ENCODE measurements around the gene PCBP1.
"Not testable (repeated sequence)": the region's sequence is repeated elsewhere in the genome, so short reads cannot be mapped to it uniquely, and the experiment has no call there.

Gene PCBP1

DNA sequence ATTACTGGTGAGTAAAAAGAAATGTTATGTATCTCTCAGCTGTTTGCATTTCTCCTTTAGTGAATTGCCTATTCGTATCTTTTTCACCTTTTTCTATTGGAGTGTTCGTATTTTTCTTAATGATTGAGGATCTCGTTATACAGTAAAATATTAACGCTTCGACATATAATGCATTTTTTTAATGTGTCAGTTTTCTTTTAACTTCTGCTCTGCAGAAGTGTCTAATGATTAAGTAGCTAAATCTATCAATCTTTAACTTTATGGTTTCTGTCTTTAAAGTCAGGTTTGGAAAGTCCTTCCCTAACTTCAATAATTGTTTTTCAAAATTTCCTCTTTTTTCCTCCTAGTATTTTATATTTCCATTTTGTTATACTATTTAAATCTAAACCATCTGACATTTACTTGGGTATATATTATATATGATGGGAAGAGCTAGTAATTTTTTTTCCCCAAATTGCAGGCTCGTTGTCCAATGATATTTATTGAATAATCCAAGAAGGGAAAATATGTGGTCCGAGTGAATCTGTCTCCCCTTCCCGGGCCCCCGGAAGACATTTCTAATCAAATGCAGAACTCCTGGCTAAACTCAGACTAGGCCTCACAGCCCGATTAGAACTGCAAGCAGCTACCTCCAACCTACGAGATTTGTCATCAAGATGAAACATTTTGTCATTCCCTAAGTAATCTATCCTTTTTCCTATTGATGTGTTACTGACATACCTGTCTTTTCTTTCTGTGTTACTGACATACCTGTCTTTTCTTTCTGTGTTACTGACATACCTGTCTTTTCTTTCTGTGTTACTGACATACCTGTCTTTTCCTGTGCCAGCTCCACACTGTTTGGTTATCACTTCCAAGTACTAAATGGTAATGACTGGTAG lies 17.2 kb downstream of the PCBP1 start:
- Histone ChIP-seq H3K27me3 (ENCODE audit: control insufficient read depth, insufficient read depth, low read length) (no peaks in the 10 kb centered on the region), H3K4me3 (ENCODE audit: low read length) (no peak overlapping the region), H3K36me3 (ENCODE audit: control insufficient read depth, insufficient read depth, low read length) (no peaks in the 10 kb centered on the region), H3K4me1 (ENCODE audit: control insufficient read depth, insufficient read depth, low read length) (peaks cover 14% of the 10 kb centered on the region), H3K9ac (ENCODE audit: low read length) (no peak overlapping the region), H3K9me3 (ENCODE audit: control insufficient read depth, low read length) (no peaks in the 10 kb centered on the region)

DNA sequence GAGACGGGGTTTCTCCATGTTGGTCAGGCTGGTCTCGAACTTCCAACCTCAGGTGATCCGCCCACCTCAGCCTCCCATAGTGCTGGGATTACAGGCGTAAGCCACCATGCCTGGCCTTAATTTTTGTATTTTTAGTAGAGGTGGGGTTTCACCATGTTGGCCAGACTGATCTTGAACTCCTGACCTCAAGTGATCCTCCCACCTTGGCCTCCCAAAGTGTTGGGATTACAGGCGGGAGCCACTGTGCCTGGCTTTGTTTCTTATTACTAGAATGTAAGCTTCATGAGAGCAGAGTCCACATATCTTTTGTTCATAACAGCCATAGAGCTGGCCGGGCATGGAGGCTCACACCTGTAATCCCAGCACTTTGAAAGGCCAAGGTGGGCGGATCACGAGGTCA lies 18.9 kb downstream of the PCBP1 start:
- peaks cover 19% of the 10 kb centered on the region for H3K4me1 ChIP-seq (ENCODE audit: control insufficient read depth, insufficient read depth, low read length)
- not testable (repeated sequence) for H3K36me3 ChIP-seq (ENCODE audit: control insufficient read depth, insufficient read depth, low read length); H3K27me3 ChIP-seq (ENCODE audit: control insufficient read depth, insufficient read depth, low read length); H3K4me3 ChIP-seq (ENCODE audit: low read length); H3K9me3 ChIP-seq (ENCODE audit: control insufficient read depth, low read length); H3K9ac ChIP-seq (ENCODE audit: low read length)

- not testable (repeated sequence) for H3K9ac ChIP-seq (ENCODE audit: low read length); H3K36me3 ChIP-seq (ENCODE audit: control insufficient read depth, insufficient read depth, low read length); H3K4me3 ChIP-seq (ENCODE audit: low read length); H3K9me3 ChIP-seq (ENCODE audit: control insufficient read depth, low read length); H3K27me3 ChIP-seq (ENCODE audit: control insufficient read depth, insufficient read depth, low read length)
- peaks cover 19% of the 10 kb centered on the region for H3K4me1 ChIP-seq (ENCODE audit: control insufficient read depth, insufficient read depth, low read length)
These were observed 23.1 kb downstream of the PCBP1 start for GRCh38 chr2:70110397-70110796.

GRCh38 chr2:70111752-70112591 lies 24.7 kb downstream of the PCBP1 start:
- H3K36me3 ChIP-seq (ENCODE audit: control insufficient read depth, insufficient read depth, low read length), result no peaks in the 10 kb centered on the region
- H3K9ac ChIP-seq (ENCODE audit: low read length), result no peak overlapping the region
- peaks cover 24% of the 10 kb centered on the region for H3K4me1 ChIP-seq (ENCODE audit: control insufficient read depth, insufficient read depth, low read length)
- no peaks in the 10 kb centered on the region for H3K27me3 ChIP-seq (ENCODE audit: control insufficient read depth, insufficient read depth, low read length)
- H3K9me3 ChIP-seq (ENCODE audit: control insufficient read depth, low read length), result no peaks in the 10 kb centered on the region
- no peak overlapping the region for H3K4me3 ChIP-seq (ENCODE audit: low read length)

GRCh38 chr2:70113359-70114070 lies 26.2 kb downstream of the PCBP1 start:
- no peaks in the 10 kb centered on the region for H3K36me3 ChIP-seq (ENCODE audit: control insufficient read depth, insufficient read depth, low read length)
- no peak overlapping the region for H3K4me3 ChIP-seq (ENCODE audit: low read length)
- H3K9ac ChIP-seq (ENCODE audit: low read length), result no peak overlapping the region
- H3K27me3 ChIP-seq (ENCODE audit: control insufficient read depth, insufficient read depth, low read length), result no peaks in the 10 kb centered on the region
- peaks cover 17% of the 10 kb centered on the region for H3K4me1 ChIP-seq (ENCODE audit: control insufficient read depth, insufficient read depth, low read length)
- no peaks in the 10 kb centered on the region for H3K9me3 ChIP-seq (ENCODE audit: control insufficient read depth, low read length)

- no peaks in the 10 kb centered on the region for H3K27me3 ChIP-seq (ENCODE audit: control insufficient read depth, insufficient read depth, low read length)
- peaks cover 11% of the 10 kb centered on the region for H3K4me1 ChIP-seq (ENCODE audit: control insufficient read depth, insufficient read depth, low read length)
- H3K4me3 ChIP-seq (ENCODE audit: low read length), result no peak overlapping the region
- H3K9me3 ChIP-seq (ENCODE audit: control insufficient read depth, low read length), result no peaks in the 10 kb centered on the region
- no peaks in the 10 kb centered on the region for H3K36me3 ChIP-seq (ENCODE audit: control insufficient read depth, insufficient read depth, low read length)
- peak overlapping the region; percentile 22 for H3K9ac ChIP-seq (ENCODE audit: low read length)
These were observed 28.6 kb downstream of the PCBP1 start for GRCh38 chr2:70115646-70116442.

- Histone ChIP-seq H3K36me3 (ENCODE audit: control insufficient read depth, insufficient read depth, low read length) (no peaks in the 10 kb centered on the region), H3K27me3 (ENCODE audit: control insufficient read depth, insufficient read depth, low read length) (no peaks in the 10 kb centered on the region), H3K4me1 (ENCODE audit: control insufficient read depth, insufficient read depth, low read length) (peaks cover 11% of the 10 kb centered on the region), H3K9me3 (ENCODE audit: control insufficient read depth, low read length) (no peaks in the 10 kb centered on the region), H3K4me3 (ENCODE audit: low read length) (no peak overlapping the region), H3K9ac (ENCODE audit: low read length) (no peak overlapping the region)
These were observed 29.8 kb downstream of the PCBP1 start for GRCh38 chr2:70116936-70117552.

DNA sequence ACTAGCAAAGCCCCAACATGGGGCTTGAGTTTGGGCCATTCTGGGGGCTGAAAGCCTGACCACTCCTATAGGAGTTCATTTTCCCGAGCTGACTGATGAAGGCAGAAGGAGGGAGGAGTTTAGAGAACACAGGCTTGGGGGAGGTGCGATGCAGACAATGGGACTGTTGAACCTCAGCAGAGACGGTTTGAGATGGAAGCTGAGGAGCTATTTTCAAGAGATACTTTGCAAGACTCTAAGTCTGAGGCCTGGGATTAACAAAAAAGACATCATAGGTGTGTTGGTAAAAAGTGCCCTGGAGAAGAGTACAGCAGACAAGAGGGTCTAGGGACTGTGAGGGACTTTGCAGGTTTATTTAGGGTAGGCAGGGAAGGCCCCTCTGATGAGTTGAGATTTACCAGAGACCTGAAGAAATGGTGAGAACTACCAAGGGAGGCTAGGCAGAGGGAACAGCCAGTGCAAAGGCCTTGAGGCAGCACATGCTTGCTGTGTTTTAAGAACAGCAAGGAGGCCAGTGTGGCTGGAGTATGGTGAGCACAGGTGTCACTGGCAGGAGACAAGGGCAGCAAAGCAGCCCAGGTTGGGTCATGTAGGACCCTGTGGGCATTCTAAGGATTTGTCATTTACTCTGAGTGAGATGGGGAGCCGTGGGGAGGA lies 31.6 kb downstream of the PCBP1 start:
- no peak overlapping the region for H3K9ac ChIP-seq (ENCODE audit: low read length)
- peaks cover 21% of the 10 kb centered on the region for H3K4me1 ChIP-seq (ENCODE audit: control insufficient read depth, insufficient read depth, low read length)
- H3K27me3 ChIP-seq (ENCODE audit: control insufficient read depth, insufficient read depth, low read length), result no peaks in the 10 kb centered on the region
- no peaks in the 10 kb centered on the region for H3K9me3 ChIP-seq (ENCODE audit: control insufficient read depth, low read length)
- no peaks in the 10 kb centered on the region for H3K36me3 ChIP-seq (ENCODE audit: control insufficient read depth, insufficient read depth, low read length)
- no peak overlapping the region for H3K4me3 ChIP-seq (ENCODE audit: low read length)

GRCh38 chr2:70121627-70122372 lies 34.5 kb downstream of the PCBP1 start:
- Histone ChIP-seq H3K9ac (ENCODE audit: low read length) (no peak overlapping the region), H3K36me3 (ENCODE audit: control insufficient read depth, insufficient read depth, low read length) (no peaks in the 10 kb centered on the region), H3K4me1 (ENCODE audit: control insufficient read depth, insufficient read depth, low read length) (peaks cover 20% of the 10 kb centered on the region), H3K9me3 (ENCODE audit: control insufficient read depth, low read length) (no peaks in the 10 kb centered on the region), H3K27me3 (ENCODE audit: control insufficient read depth, insufficient read depth, low read length) (no peaks in the 10 kb centered on the region), H3K4me3 (ENCODE audit: low read length) (no peak overlapping the region)

DNA sequence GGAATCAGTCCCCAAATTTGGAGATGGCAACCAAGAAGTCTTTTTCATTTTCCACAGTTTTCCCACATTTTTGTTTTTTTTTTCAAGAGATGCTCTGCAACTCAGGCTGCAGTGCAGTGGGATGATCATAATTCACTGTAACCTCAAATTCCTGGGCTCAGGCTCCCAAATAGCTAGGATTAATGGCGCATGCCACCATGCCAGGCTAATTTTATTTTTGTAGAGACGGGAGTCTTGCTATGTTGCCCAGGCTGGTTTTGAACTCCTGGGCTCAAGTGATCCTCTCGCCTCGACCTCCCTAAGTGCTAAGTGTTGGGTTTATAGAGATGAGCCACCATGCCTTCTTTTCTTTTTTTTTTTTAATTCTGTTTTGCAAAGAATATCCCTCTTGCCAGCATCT lies 35.2 kb downstream of the PCBP1 start:
- Histone ChIP-seq H3K9me3 (ENCODE audit: control insufficient read depth, low read length) (no peaks in the 10 kb centered on the region), H3K27me3 (ENCODE audit: control insufficient read depth, insufficient read depth, low read length) (no peaks in the 10 kb centered on the region), H3K4me3 (ENCODE audit: low read length) (no peak overlapping the region), H3K36me3 (ENCODE audit: control insufficient read depth, insufficient read depth, low read length) (no peaks in the 10 kb centered on the region), H3K4me1 (ENCODE audit: control insufficient read depth, insufficient read depth, low read length) (peaks cover 20% of the 10 kb centered on the region), H3K9ac (ENCODE audit: low read length) (no peak overlapping the region)
